Keratinocyte (primary cell): Measurements from ENCODE around the gene SHISA4. TPM values are rescaled to one million over a fixed set of nuclear protein-coding genes. Genes with fewer than 3 reads are reported as not detected.

Experiments used
- DNase-seq: peaks from one replicate; pipeline ENCODE4 v3.0.0-alpha.2; 2011; ENCODE audit warnings: low read depth, missing footprints, low spot score
- FAIRE-seq: peaks from 2 replicates; lab custom pipeline; 2011; peaks lifted over from hg19 to GRCh38; lab: Jason Lieb, UNC
- H2AFZ ChIP-seq: 2 replicates; pipeline ENCODE4 v1.6.0; 2012; ENCODE audit warnings: low read length, control low read depth, inconsistent platforms; ENCODE audit not compliant: control insufficient read depth
- H3K27ac ChIP-seq: 2 replicates; pipeline ENCODE4 v1.5.1; 2011; ENCODE audit warnings: low read length; ENCODE audit not compliant: control insufficient read depth, insufficient read depth
- H3K27me3 ChIP-seq: 3 replicates; pipeline ENCODE4 v1.6.0; 2011; ENCODE audit warnings: low read length; ENCODE audit not compliant: control insufficient read depth, insufficient read depth; ENCODE audit errors: extremely low read depth
- H3K36me3 ChIP-seq, 2 experiments: 2 replicates in 1 of 2; 3 replicates in 1 of 2; pipeline ENCODE4 v1.5.1; 2011; ENCODE audit warnings: low read length in 2 of 2, mild to moderate bottlenecking in 1 of 2; ENCODE audit not compliant: control insufficient read depth in 2 of 2, insufficient read depth in 2 of 2; ENCODE audit errors: extremely low read depth in 1 of 2
- H3K4me1 ChIP-seq: 3 replicates; pipeline ENCODE4 v1.5.1; 2011; ENCODE audit warnings: low read length; ENCODE audit not compliant: control insufficient read depth, insufficient read depth; ENCODE audit errors: extremely low read depth
- H3K4me2 ChIP-seq: 3 replicates; pipeline ENCODE4 v1.6.0; 2011; ENCODE audit warnings: low read depth, low read length; ENCODE audit not compliant: control insufficient read depth, insufficient read depth; ENCODE audit errors: extremely low read depth
- H3K4me3 ChIP-seq, 3 experiments: fragments of 200-600 bp in 1 of 3; sonication (generic) in 1 of 3; 2 replicates in 2 of 3; 3 replicates in 1 of 3; pipeline ENCODE4 v1.5.1; 2011 to 2016; ENCODE audit warnings: low read length in 3 of 3, mild to moderate bottlenecking in 3 of 3, control low read depth in 2 of 3, inconsistent platforms in 1 of 3, low read depth in 1 of 3, mixed read lengths in 1 of 3, mixed run types in 1 of 3, moderate library complexity in 1 of 3; ENCODE audit not compliant: control insufficient read depth in 2 of 3, insufficient read depth in 2 of 3; ENCODE audit errors: extremely low read depth in 1 of 3
- H3K79me2 ChIP-seq: 2 replicates; pipeline ENCODE4 v1.6.0; 2012; ENCODE audit warnings: low read length; ENCODE audit not compliant: control insufficient read depth, insufficient read depth
- H3K9ac ChIP-seq: 3 replicates; pipeline ENCODE4 v1.6.0; 2011; ENCODE audit warnings: low read length; ENCODE audit not compliant: control insufficient read depth, insufficient read depth; ENCODE audit errors: extremely low read depth
- H3K9me1 ChIP-seq: 3 replicates; pipeline ENCODE4 v1.6.0; 2011; ENCODE audit warnings: low read length; ENCODE audit not compliant: control insufficient read depth, insufficient read depth; ENCODE audit errors: extremely low read depth
- H3K9me3 ChIP-seq: 2 replicates; pipeline ENCODE4 v1.5.1; 2012; ENCODE audit warnings: low read depth, low read length; ENCODE audit not compliant: control insufficient read depth
- H4K20me1 ChIP-seq: 3 replicates; pipeline ENCODE4 v1.6.0; 2011; ENCODE audit warnings: low read length; ENCODE audit not compliant: control insufficient read depth, insufficient read depth; ENCODE audit errors: extremely low read depth
- CTCF ChIP-seq, 3 experiments: IDR thresholded peaks in 1 of 3; conservative IDR thresholded peaks in 1 of 3; optimal IDR thresholded peaks in 1 of 3; 2 replicates in 2 of 3; 3 replicates in 1 of 3; pipeline versions ENCODE3 to v1.5.1; 2011; ENCODE audit warnings: low read length in 3 of 3, mild to moderate bottlenecking in 3 of 3, moderate library complexity in 2 of 3, control low read depth in 1 of 3, inconsistent platforms in 1 of 3; ENCODE audit not compliant: insufficient read depth in 2 of 3; ENCODE audit errors: extremely low read depth in 1 of 3
- EZH2 ChIP-seq: IDR thresholded peaks from one replicate; pipeline ENCODE4 v1.6.1; 2012; ENCODE audit warnings: inconsistent platforms, mild to moderate bottlenecking, low read length, moderate library complexity
- dilution Hi-C: fragments of 300-500 bp; cut with MboI; formaldehyde crosslinking; loops from one replicate; pipeline ENCODE4 v1.7.0; 2020; ENCODE audit warnings: low sequenced_read_pairs; ENCODE audit not compliant: extremely low pct_ligation_motif_present
- polyA plus RNA-seq, 5 experiments: library from polyadenylated mRNA; depleted of rRNA in 3 of 5; stranded (reverse) in 3 of 5; stranded (forward) in 1 of 5; unstranded in 1 of 5; fragments of >200 nt; gene quantifications; 1 replicate in 1 of 5; 2 replicates in 3 of 5; 3 replicates in 1 of 5; pipeline versions ENCODE4 v1.2.1 to v1.2.3, GENCODE V29; 2011 to 2012; ENCODE audit warnings: missing spikeins in 2 of 5, low read depth in 1 of 5, low replicate concordance in 1 of 5

The SHISA4 gene
- polyA plus RNA-seq, 1 donor (not counting 4 experiments of a cell fraction or from before 2014, with no cell fraction given) = 2.2 TPM

DNA sequence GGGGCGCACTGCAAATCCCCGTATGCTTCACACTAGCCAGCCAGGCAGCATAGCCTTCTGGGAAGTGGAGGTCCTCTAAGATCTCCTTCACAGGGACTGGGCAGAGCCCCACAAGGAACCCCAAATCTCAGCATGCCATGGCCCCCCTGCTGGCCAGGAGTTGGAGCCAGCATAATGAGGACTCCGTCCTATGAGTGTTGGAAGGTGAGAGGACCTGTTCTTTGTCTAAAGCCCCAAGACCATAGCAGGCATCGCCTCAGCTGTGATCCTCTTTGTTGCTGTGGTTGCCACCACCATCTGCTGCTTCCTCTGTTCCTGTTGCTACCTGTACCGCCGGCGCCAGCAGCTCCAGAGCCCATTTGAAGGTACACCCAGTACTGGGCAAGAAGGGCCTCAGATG is 1.5 kb downstream of the SHISA4 start:
- FAIRE-seq = no peak

DNA sequence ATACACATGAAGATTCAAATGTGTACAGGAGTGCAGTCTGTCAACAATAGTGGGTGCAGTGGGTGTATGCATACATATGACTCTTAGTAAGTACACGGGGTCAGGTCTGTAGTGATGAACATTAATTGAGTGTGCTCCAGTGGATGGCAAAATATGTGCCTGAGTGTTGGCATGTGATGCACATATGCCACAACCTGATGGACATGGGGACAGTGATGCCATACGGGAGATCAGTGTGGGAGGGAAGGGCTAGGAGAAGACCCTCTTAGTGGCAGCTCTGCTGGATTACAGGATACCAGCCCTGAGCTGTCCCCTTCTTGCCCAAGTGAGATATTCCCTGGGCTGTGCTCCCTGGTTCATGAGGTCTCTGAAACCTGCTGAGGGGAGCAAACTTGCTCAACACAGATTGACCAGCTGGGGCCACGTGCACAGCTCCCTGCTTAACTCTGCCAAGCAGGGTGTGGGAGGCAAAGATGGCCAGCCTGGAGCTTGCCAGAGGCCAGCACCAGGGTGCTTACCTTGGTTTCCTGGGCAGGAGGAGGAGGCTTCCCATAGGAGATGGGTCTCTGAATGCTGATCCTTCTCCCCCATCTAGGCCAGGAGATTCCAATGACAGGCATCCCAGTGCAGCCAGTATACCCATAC is 2.2 kb downstream of the SHISA4 start:
- no peak overlapping the region for H3K9ac ChIP-seq
- H3K27ac ChIP-seq = no peak overlapping the region
- no peaks in the 10 kb centered on the region for H3K79me2 ChIP-seq
- H3K4me2 ChIP-seq = no peak overlapping the region
- TF ChIP-seq CTCF (optimal IDR thresholded peaks at IDR 0.05 in 1 of 3, IDR thresholded peaks at IDR 0.05 in 1 of 3, conservative IDR thresholded peaks at IDR 0.05 in 1 of 3; ENCODE audit: extremely low read depth in 1 of 3, insufficient read depth in 2 of 3, low read length in 3 of 3) (no peak), EZH2 (no peak)
- no peaks in the 10 kb centered on the region for H3K36me3 ChIP-seq
- FAIRE-seq (no peak), DNase-seq (no peak)
- H3K27me3 ChIP-seq = peaks cover 18% of the 10 kb centered on the region
- H3K9me1 ChIP-seq = no peaks in the 10 kb centered on the region
- H3K9me3 ChIP-seq = no peaks in the 10 kb centered on the region
- H4K20me1 ChIP-seq = no peaks in the 10 kb centered on the region
- H2AFZ ChIP-seq = no peak overlapping the region
- dilution Hi-C loops = no loop called here
- H3K4me1 ChIP-seq = peaks cover 4% of the 10 kb centered on the region
- H3K4me3 ChIP-seq = no peak overlapping the region

More for the DNA sequence above, 1.5 kb downstream of the SHISA4 start:
- H3K27me3 ChIP-seq = peaks cover 18% of the 10 kb centered on the region
- no peaks in the 10 kb centered on the region for H3K9me1 ChIP-seq
- H4K20me1 ChIP-seq = no peaks in the 10 kb centered on the region
- dilution Hi-C loops = no loop called here
- H3K79me2 ChIP-seq = no peaks in the 10 kb centered on the region
- no peak overlapping the region for H3K27ac ChIP-seq
- no peak overlapping the region for H3K4me2 ChIP-seq
- no peak overlapping the region for H3K4me3 ChIP-seq
- TF ChIP-seq CTCF (optimal IDR thresholded peaks at IDR 0.05 in 1 of 3, IDR thresholded peaks at IDR 0.05 in 1 of 3, conservative IDR thresholded peaks at IDR 0.05 in 1 of 3; ENCODE audit: extremely low read depth in 1 of 3, insufficient read depth in 2 of 3, low read length in 3 of 3) = no peak
- TF ChIP-seq EZH2 = no peak
- no peak overlapping the region for H2AFZ ChIP-seq
- no peak for DNase-seq
- peaks cover 11% of the 10 kb centered on the region for H3K4me1 ChIP-seq
- no peaks in the 10 kb centered on the region for H3K9me3 ChIP-seq
- H3K36me3 ChIP-seq = no peaks in the 10 kb centered on the region
- no peak overlapping the region for H3K9ac ChIP-seq
